GM12873 (cell line): ENCODE measurements around the gene TOP1.
A peak's percentile ranks its signal among the peaks of the same experiment; 100 is the strongest.

Experiments
- CTCF ChIP-seq: IDR thresholded peaks from 2 replicates; pipeline ENCODE4 v1.5.1; 2012; ENCODE audit warnings: low read depth, mild to moderate bottlenecking, moderate library complexity, low read length, control low read depth; ENCODE audit not compliant: insufficient read depth; ENCODE audit errors: missing control alignments

The TOP1 gene

DNA sequence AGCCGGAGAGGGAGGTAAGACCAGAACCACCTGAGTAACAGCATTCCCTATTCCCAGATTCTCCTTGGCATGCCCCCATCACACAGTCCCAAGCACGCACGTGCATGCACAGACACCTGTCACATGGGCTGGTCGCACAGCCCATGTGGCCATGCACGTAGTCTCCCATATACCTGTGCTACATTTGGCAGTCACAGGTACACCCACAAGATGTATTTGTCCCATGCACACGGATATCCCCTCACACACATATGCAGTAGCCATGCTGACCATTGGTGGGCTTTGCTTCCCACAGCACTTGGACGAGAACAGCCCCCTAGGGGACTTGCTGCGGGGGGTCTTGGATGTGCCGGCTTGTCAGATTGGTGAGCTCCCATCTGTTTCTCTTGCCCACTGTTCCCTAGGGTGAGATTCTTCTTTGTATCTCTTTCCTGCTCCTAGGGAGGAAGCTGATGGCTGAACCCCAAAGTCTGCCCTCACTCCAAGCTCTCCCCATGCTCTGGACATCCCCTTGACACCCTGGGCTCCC, 140.6 kb downstream of the TOP1 start:
- TF ChIP-seq CTCF: no peak

GRCh38 chr20:41169791-41170351, 141.2 kb downstream of the TOP1 start:
- no peak for TF ChIP-seq CTCF

GRCh38 chr20:41170386-41171105, 141.9 kb downstream of the TOP1 start:
- no peak for TF ChIP-seq CTCF

DNA sequence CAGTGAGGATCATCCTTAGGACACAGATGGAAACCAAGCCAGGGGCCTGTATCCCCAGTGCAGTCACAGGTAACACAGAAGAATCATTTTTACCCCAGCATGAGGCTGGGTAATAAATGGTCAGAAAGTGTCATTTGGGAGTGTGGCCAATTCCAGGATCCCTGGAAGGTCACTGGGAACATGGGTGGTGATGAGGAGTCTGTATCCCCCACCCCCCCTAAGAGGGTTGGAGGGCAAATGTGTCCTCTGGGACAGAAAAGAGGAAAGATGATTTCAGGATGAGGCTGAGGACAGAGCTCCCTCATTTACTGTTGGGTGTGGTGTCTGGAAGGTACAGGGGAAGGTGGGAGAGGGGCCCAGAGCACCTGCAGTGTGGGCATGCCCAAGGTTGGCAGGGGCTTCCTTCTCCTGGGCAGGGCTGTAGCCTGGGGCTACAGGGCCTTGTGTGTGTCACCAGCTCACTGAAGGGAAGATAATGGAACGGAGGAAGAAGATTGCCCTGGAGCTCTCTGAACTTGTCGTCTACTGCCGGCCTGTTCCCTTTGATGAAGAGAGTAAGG, 143.2 kb downstream of the TOP1 start:
- no peak for TF ChIP-seq CTCF

- TF ChIP-seq CTCF: no peak
These were observed 143.9 kb downstream of the TOP1 start for GRCh38 chr20:41172296-41173140.

DNA sequence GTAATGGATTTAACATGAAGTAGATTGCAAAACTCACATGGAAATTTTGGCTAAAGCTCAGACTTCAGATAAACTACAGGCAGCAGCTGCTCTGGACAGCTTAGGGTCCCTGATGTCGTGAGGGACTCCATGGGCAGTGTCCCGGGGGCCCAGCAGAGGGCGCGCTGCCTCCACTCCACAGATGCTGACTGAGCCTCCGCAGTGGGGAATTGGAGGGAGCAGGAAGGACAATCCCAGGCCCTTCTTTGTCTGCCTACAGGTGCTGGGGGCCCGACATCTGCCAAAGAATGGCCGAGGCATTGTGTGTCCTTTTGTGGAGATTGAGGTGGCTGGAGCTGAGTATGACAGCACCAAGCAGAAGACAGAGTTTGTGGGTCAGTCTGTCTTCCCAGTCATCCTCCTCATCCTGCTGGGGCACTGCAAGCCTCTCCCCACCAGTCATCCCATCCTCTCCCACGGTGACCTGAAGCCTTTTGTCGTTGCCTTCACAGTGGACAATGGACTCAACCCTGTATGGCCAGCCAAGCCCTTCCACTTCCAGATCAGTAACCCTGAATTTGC, 144.6 kb downstream of the TOP1 start:
- TF ChIP-seq CTCF: peak; percentile 93
